Rectal smooth muscle tissue (tissue), 1 donor: ENCODE data around the gene MTCL1.

Experiments used
- H3K27ac ChIP-seq: one replicate; pipeline ENCODE4 v1.7.0; 2013; ENCODE audit warnings: low read depth, low read length, inconsistent platforms
- H3K27me3 ChIP-seq: one replicate; pipeline ENCODE4 v1.7.0; 2013; ENCODE audit warnings: low read length; ENCODE audit not compliant: control insufficient read depth, insufficient read depth
- H3K36me3 ChIP-seq: one replicate; pipeline ENCODE4 v1.7.0; 2013; ENCODE audit warnings: low read length; ENCODE audit not compliant: control insufficient read depth, insufficient read depth
- H3K4me1 ChIP-seq: one replicate; pipeline ENCODE4 v1.7.0; 2013; ENCODE audit warnings: low read length; ENCODE audit not compliant: control insufficient read depth, insufficient read depth
- H3K4me3 ChIP-seq: one replicate; pipeline ENCODE4 v1.7.0; 2013; ENCODE audit warnings: low read length
- H3K9ac ChIP-seq: one replicate; pipeline ENCODE4 v1.7.0; 2013; ENCODE audit warnings: low read length

MTCL1 gene

DNA sequence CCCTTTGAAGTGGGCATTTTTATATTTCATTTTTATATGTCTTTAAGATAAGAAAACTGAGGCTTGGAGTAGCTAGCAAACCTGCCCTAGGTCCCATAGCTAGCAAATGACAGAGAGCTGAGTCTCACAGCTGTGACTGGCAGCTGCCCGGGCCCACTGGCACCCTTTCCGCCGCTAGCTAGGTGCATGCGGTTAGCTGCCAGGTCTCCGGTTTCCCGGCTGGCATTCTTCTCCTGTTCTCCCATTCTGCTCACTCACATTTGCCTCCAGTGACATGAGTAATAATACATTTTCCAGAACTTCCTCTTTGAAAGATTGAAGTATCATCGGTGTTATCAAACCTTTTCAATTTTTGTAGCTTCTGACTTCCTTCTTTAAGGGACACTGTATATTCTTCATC, 38.7 kb downstream of the MTCL1 start:
- H3K4me1 ChIP-seq, result peaks cover 24% of the 10 kb centered on the region
- H3K27me3 ChIP-seq, result no peaks in the 10 kb centered on the region
- no peaks in the 10 kb centered on the region for H3K36me3 ChIP-seq
- H3K27ac ChIP-seq, result no peak overlapping the region
- no peak overlapping the region for H3K9ac ChIP-seq
- no peak overlapping the region for H3K4me3 ChIP-seq

DNA sequence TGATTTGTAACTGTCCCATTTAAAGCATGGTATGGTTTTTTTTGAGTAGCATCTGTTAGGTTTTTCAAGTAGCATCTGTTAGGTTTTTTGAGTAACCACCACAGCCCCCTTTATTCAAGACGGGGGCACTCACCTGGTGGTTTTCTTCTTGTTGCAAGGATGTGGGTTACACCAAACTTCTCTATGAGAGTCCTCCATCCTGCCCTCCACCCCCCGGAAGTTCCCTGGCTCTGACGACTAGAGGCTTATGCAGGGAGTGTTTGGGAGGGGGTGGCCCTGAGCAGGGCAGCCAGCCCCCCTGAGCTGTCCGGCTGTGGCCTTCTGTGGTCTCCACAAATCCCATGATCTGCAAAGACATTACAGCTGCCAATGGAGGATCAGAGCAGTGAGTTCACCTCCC, 39.3 kb downstream of the MTCL1 start:
- H3K9ac ChIP-seq, result no peak overlapping the region
- H3K27me3 ChIP-seq, result no peaks in the 10 kb centered on the region
- no peaks in the 10 kb centered on the region for H3K36me3 ChIP-seq
- no peak overlapping the region for H3K27ac ChIP-seq
- H3K4me1 ChIP-seq, result peaks cover 30% of the 10 kb centered on the region
- no peak overlapping the region for H3K4me3 ChIP-seq

DNA sequence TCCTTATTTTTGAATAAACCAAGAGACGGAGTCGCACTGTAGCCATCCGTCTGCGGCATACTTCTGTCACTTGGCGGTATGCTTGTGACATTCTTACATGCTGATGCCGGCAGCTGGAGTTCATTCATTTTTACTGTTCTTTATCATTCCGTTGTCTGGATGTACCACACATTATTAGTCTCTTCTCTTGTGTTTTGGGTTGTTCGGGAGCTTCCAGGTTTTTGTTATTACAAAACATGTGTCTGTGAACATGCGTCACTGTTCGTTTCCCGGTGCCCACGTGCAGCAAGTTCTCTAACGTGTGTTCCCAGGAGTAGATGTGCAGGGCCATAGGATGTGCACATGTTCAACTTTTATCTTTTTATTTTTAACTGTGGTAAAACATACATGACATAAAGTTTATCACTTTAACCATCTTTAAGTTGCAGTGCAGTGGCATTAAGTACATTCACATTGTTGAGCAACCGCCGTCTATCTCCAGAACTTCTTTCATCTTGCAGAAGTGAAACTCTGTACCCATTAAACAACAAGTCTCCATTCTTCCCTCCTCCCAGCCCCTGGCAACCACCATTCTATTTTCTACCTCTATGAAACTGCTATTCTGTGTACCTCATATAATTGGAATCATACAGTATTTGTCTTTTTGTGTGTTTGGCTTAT, 40.1 kb downstream of the MTCL1 start:
- H3K4me1 ChIP-seq, result peaks cover 35% of the 10 kb centered on the region
- no peaks in the 10 kb centered on the region for H3K36me3 ChIP-seq
- no peaks in the 10 kb centered on the region for H3K27me3 ChIP-seq
- H3K4me3 ChIP-seq, result no peak overlapping the region
- H3K9ac ChIP-seq, result no peak overlapping the region
- peak overlapping the region; percentile 38 for H3K27ac ChIP-seq

DNA sequence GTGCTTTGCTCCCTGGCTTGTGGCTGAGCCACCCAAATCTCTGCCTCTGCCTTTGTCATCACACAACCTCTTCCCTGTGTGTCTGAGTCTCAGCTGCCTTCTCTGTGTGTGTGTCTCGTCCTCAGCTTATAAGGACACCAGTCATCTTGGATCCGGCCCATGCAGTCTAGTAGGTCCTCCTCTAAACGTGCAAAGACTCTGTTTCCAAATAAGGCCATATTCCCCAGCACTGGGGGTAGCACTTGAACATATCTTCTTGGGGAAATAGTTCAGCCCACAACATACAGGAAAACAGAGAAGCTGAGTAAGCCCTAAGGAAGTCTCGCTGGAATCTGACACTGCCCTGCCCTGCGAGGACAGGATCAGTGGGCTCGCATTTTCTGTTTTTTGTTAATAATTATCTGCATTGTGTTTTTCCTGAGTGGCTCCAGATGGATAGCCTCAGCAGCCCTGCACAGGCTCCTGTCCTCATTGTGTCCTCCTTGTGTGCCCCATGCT, 42.1 kb downstream of the MTCL1 start:
- H3K4me1 ChIP-seq, result peaks cover 38% of the 10 kb centered on the region
- H3K4me3 ChIP-seq, result no peak overlapping the region
- H3K27ac ChIP-seq, result peak overlapping the region; percentile 38

DNA sequence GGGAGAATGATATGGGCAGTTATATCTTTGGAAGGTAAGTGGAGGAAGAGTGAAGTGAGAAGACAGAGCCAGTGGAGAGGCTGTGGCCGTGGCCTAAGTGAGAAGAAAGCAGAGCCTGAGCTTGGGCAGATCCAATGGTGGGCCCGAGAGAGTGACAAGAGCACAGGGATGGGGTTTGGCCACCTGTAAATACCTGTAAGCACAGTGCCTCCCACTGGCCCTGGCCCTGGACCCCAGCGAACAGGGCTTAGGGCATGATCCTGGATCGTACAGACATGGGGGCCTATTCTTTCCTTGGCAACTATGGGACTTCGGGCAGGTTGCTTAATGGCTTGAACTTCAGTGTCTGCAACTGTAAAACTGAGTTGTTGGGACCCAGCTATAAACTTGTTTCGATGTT, 44.1 kb downstream of the MTCL1 start:
- H3K9ac ChIP-seq, result no peak overlapping the region
- H3K4me3 ChIP-seq, result no peak overlapping the region
- peak overlapping the region; percentile 80 for H3K27ac ChIP-seq
- H3K4me1 ChIP-seq, result peaks cover 40% of the 10 kb centered on the region
- no peaks in the 10 kb centered on the region for H3K36me3 ChIP-seq
- H3K27me3 ChIP-seq, result no peaks in the 10 kb centered on the region

More for the DNA sequence above, 42.1 kb downstream of the MTCL1 start:
- H3K9ac ChIP-seq, result no peak overlapping the region
- H3K36me3 ChIP-seq, result no peaks in the 10 kb centered on the region
- no peaks in the 10 kb centered on the region for H3K27me3 ChIP-seq

DNA sequence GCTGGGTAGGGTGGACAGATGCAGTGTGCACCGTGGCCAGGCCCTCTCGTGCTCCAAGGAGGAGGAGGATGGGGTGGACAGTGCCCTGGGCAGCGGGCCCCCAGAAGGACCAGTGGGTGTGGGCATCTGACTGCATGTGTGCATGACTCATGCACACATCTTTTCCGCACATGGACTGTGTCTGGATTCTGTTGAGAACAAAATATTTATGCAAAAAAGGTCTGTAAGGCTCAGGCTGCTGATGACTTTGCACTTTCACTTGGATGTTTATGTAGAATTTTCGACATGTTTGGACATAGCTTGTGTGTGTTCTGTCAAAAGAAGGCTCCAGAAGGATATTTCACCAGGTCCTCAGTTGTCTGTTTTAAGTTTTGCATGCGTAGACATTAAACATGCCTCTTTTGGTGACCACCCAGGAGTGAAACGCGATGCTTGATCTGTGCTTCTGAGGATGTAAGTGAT, 45.6 kb downstream of the MTCL1 start:
- H3K27ac ChIP-seq, result peak overlapping the region; percentile 80
- peaks cover 35% of the 10 kb centered on the region for H3K4me1 ChIP-seq
- H3K4me3 ChIP-seq, result no peak overlapping the region
- H3K36me3 ChIP-seq, result no peaks in the 10 kb centered on the region
- H3K27me3 ChIP-seq, result no peaks in the 10 kb centered on the region
- H3K9ac ChIP-seq, result no peak overlapping the region

DNA sequence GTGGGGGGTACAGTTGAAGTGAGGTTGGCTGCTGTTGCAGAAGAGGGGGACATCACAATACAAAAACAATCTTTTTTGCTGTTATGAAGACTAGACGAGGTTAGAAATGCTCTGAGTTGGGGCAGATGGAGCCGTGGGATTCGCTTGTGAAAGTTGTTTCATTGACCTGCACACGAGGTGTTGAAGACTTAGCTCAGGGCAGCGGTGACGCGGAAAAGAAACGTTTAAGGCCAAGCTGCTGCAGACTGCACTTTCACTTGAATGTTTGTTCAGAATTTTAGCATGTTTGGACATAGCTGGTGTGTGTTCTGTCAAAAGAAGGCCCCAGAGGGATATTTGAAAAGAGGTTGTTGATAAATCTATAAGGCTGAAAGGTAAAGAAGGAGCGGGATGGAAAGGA, 46.3 kb downstream of the MTCL1 start:
- H3K9ac ChIP-seq, result no peak overlapping the region
- H3K36me3 ChIP-seq, result no peaks in the 10 kb centered on the region
- H3K27ac ChIP-seq, result peak overlapping the region; percentile 80
- H3K4me1 ChIP-seq, result peaks cover 32% of the 10 kb centered on the region
- H3K27me3 ChIP-seq, result no peaks in the 10 kb centered on the region
- no peak overlapping the region for H3K4me3 ChIP-seq

DNA sequence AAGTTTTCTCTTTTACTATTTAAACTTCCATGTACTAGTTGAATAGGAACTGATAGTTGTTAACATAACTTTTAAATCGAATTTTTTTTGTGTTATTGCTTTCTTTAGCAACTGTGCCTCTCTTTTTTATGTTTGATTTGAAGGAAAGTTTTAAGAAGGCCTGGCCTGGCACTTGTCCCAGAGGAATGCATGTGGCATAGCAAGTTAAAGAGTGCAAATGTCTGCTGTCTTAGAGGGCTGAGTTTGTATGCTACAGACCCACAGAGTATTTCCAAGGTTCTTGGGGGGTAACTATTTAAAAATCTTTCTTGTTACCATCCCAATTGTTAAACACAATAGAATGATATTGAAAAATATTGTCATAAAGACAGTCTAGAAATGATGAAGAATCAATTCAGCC, 47.0 kb downstream of the MTCL1 start:
- Histone ChIP-seq H3K27me3 (no peaks in the 10 kb centered on the region), H3K4me1 (peaks cover 29% of the 10 kb centered on the region), H3K36me3 (no peaks in the 10 kb centered on the region), H3K27ac (peak overlapping the region; percentile 80), H3K4me3 (no peak overlapping the region), H3K9ac (no peak overlapping the region)

DNA sequence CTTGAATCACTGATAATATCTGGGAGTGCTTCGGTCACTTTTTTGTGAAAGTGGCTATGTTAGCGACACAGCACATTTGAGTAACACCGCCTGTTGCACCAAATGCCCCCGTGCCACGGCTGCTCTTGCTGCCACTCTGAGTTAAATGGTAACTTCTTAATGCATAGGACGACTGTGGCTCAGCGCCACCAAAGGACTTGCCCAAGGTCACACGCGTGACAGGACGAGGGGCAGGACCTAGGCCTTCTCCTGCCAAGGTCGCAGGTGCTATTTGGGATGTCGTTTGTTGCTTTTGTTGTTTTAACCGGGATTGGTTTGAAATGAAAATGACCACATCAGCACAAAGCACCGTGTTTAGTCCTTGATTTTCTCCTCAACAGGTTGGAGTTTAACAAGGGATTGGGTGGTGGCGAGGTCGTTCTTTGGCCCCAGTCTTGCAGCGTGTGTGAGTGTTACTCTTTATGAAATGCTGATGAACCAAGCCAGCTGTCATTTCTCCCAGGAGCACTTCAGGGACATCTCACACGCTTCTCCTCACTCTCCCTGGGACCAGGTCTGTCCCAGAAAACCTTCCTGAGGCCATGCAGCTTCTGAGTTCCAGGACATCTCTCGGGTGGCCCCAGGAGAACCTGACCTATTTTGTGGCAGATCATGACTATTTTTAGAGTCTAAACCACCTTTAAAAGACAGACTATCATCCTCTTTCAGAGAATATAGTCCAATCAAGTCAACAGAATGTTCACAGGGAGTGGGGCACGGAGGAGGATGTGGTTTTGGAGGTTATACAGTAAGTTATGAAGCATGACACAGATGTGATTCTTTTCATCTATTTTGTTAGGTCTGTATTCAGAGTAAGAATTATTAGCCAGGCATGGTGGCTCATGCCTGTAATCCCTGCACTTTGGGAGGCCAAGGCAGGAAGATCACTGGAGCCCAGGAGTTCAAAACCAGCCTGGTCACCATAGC, 49.9 kb downstream of the MTCL1 start:
- no peaks in the 10 kb centered on the region for H3K27me3 ChIP-seq
- no peak overlapping the region for H3K4me3 ChIP-seq
- no peak overlapping the region for H3K9ac ChIP-seq
- H3K27ac ChIP-seq, result no peak overlapping the region
- peaks cover 19% of the 10 kb centered on the region for H3K4me1 ChIP-seq
- H3K36me3 ChIP-seq, result no peaks in the 10 kb centered on the region

DNA sequence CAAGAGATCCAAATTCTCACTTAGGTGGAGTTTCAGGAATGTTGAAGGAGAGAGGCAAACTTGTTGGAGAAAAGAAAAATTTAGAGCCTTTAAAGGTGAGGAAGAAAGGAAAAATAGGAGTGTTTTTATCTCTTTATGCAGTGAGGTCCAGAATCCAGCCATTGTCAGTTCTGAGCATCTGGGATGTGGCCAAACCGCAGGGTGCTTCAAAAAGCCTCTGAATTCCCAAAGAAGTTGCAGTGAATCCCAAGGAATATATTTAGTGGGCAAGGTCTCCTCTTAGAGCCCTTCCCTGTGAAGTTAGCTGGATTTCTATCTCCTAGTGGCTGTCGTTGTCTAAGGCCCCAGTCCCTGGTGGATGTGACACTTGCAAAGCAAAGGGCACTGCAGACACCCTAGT, 51.2 kb downstream of the MTCL1 start:
- Histone ChIP-seq H3K9ac (no peak overlapping the region), H3K27me3 (no peaks in the 10 kb centered on the region), H3K4me1 (peaks cover 20% of the 10 kb centered on the region), H3K36me3 (no peaks in the 10 kb centered on the region), H3K27ac (no peak overlapping the region), H3K4me3 (no peak overlapping the region)

DNA sequence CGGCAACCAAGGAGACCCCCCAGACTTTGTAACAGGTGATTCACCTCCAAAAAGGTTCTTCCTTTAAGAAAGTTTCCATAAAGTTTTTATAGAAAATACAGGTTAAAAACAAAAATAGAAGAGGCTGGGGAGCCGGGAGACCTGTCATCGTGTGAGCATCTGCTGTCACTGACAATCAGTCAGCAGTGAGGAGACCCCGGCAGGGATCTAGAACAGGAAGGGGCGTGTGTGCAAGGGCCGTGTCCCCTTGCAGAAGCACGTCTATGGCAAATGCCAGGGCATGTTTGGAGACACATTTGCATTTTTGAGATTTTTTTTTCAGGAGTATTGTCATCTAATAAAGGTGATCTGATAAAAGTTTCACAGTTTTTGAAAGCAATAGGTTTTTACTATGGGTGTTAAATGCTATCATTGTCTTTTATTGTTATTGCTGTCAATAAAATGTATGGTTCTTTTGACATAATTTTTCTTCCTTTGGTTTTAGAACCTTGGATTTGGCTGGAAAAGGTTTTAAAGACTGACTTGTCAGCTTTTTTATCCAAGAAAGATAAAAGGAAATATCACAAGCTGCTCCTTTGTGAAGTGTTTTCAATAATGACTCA, 52.1 kb downstream of the MTCL1 start:
- H3K9ac ChIP-seq, result no peak overlapping the region
- H3K4me3 ChIP-seq, result no peak overlapping the region
- peaks cover 19% of the 10 kb centered on the region for H3K4me1 ChIP-seq
- H3K36me3 ChIP-seq, result no peaks in the 10 kb centered on the region
- H3K27ac ChIP-seq, result no peak overlapping the region
- H3K27me3 ChIP-seq, result no peaks in the 10 kb centered on the region

DNA sequence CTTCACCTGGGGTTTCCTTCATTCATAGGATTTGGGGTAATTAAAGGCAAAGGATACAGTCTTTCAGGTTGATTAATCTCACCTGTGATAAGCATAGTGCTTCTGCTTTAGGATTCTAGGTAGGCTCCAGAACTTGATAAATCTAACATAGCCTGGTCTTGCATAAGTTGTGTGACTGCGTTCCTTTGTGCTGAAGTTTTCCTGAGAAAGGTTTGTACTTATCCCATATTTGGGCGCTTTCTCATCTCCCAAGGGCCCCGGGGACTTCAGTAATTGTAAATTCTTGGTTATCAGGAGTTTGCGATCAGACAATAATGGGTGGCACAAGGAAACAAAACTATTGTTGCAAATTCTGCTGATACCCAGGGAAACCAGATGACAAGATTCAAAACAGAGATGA, 53.1 kb downstream of the MTCL1 start:
- H3K4me1 ChIP-seq, result peaks cover 19% of the 10 kb centered on the region
- H3K9ac ChIP-seq, result no peak overlapping the region
- no peak overlapping the region for H3K27ac ChIP-seq
- no peaks in the 10 kb centered on the region for H3K27me3 ChIP-seq
- H3K4me3 ChIP-seq, result no peak overlapping the region
- H3K36me3 ChIP-seq, result no peaks in the 10 kb centered on the region
